Measurements from ENCODE around the gene BNIPL. TPM values are rescaled to one million over a fixed set of nuclear protein-coding genes. Genes with fewer than 3 reads are reported as not detected.

BNIPL gene
- polyA plus RNA-seq, 1 donor (not counting 4 experiments of a cell fraction or from before 2014, with no cell fraction given): 9.8 TPM

DNA sequence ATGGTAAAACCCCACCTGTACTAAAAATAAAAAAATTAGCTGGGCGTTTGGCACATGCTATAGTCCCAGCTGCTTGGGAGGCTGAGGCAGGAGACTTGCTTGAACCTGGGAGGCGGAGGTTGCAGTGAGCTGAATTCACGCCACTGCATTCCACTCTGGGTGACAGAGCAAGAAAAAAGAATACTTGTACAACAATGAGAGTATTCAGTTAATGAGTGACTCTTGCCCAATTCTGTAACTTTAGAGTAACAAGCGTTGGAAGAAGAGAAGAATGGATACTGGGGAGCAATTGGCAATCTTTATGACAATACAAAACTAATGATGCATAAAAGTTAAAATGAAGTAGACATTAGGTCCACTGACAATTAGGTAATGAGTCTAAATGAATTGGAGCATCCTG is 43.8 kb upstream of the BNIPL start:
- Histone ChIP-seq H3K79me2 (ENCODE audit: control insufficient read depth, insufficient read depth, low read length) (no peaks in the 10 kb centered on the region), H3K4me3 (ENCODE audit: control insufficient read depth in 2 of 3, extremely low read depth in 1 of 3, insufficient read depth in 2 of 3, low read depth in 1 of 3, low read length in 3 of 3) (no peak overlapping the region), H2AFZ (ENCODE audit: control insufficient read depth, low read length) (no peak overlapping the region), H3K27ac (ENCODE audit: control insufficient read depth, insufficient read depth, low read length) (no peak overlapping the region), H3K36me3 (ENCODE audit: control insufficient read depth in 2 of 2, extremely low read depth in 1 of 2, insufficient read depth in 2 of 2, low read length in 2 of 2) (no peaks in the 10 kb centered on the region), H3K9me3 (ENCODE audit: control insufficient read depth, low read depth, low read length) (no peaks in the 10 kb centered on the region), H4K20me1 (ENCODE audit: control insufficient read depth, extremely low read depth, insufficient read depth, low read length) (no peaks in the 10 kb centered on the region), H3K27me3 (ENCODE audit: control insufficient read depth, extremely low read depth, insufficient read depth, low read length) (no peaks in the 10 kb centered on the region), H3K4me1 (ENCODE audit: control insufficient read depth, extremely low read depth, insufficient read depth, low read length) (peaks cover 3% of the 10 kb centered on the region), H3K4me2 (ENCODE audit: control insufficient read depth, extremely low read depth, insufficient read depth, low read depth, low read length) (no peak overlapping the region), H3K9me1 (ENCODE audit: control insufficient read depth, extremely low read depth, insufficient read depth, low read length) (no peaks in the 10 kb centered on the region), H3K9ac (ENCODE audit: control insufficient read depth, extremely low read depth, insufficient read depth, low read length) (no peak overlapping the region)
- TF ChIP-seq, protein P1, sequence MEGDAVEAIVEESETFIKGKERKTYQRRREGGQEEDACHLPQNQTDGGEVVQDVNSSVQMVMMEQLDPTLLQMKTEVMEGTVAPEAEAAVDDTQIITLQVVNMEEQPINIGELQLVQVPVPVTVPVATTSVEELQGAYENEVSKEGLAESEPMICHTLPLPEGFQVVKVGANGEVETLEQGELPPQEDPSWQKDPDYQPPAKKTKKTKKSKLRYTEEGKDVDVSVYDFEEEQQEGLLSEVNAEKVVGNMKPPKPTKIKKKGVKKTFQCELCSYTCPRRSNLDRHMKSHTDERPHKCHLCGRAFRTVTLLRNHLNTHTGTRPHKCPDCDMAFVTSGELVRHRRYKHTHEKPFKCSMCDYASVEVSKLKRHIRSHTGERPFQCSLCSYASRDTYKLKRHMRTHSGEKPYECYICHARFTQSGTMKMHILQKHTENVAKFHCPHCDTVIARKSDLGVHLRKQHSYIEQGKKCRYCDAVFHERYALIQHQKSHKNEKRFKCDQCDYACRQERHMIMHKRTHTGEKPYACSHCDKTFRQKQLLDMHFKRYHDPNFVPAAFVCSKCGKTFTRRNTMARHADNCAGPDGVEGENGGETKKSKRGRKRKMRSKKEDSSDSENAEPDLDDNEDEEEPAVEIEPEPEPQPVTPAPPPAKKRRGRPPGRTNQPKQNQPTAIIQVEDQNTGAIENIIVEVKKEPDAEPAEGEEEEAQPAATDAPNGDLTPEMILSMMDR (optimal IDR thresholded peaks at IDR 0.05 in 1 of 3, IDR thresholded peaks at IDR 0.05 in 1 of 3, conservative IDR thresholded peaks at IDR 0.05 in 1 of 3; ENCODE audit: extremely low read depth in 1 of 3, insufficient read depth in 2 of 3, low read length in 3 of 3): no peak
- TF ChIP-seq EZH2 (IDR thresholded peaks at IDR 0.05; ENCODE audit: low read length): no peak
- FAIRE-seq (no peak), DNase-seq (ENCODE audit: low read depth, low spot score) (no peak)
- dilution Hi-C loops (cut with MboI; ENCODE audit: extremely low pct_ligation_motif_present, low sequenced_read_pairs): no loop called here

DNA sequence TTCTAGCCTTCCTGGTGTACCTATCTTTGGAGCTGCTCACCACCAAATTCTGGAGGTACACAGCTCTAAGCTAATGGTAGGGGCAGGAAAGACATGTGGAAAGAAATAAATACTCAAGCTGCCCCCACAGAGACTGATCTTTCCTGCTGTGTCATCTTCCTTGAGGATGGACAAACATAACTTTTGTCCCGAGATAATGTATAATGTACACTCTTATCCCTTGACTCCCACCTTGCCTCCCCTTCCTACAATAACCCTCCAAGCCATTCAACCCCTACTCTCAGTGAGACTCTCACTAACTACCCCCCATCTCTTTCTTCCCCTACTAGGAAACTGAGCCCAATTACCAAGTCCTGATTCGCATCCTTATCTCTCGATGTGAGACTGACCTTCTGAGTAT is 42.1 kb upstream of the BNIPL start:
- no peak for DNase-seq (ENCODE audit: low read depth, low spot score)
- Histone ChIP-seq H3K79me2 (ENCODE audit: control insufficient read depth, insufficient read depth, low read length) (no peaks in the 10 kb centered on the region), H3K4me2 (ENCODE audit: control insufficient read depth, extremely low read depth, insufficient read depth, low read depth, low read length) (no peak overlapping the region), H3K36me3 (ENCODE audit: control insufficient read depth in 2 of 2, extremely low read depth in 1 of 2, insufficient read depth in 2 of 2, low read length in 2 of 2) (peaks cover 0 to 2% of the 10 kb centered on the region in 2 experiments), H3K27me3 (ENCODE audit: control insufficient read depth, extremely low read depth, insufficient read depth, low read length) (no peaks in the 10 kb centered on the region), H3K27ac (ENCODE audit: control insufficient read depth, insufficient read depth, low read length) (no peak overlapping the region), H3K9ac (ENCODE audit: control insufficient read depth, extremely low read depth, insufficient read depth, low read length) (no peak overlapping the region), H3K9me3 (ENCODE audit: control insufficient read depth, low read depth, low read length) (no peaks in the 10 kb centered on the region), H3K9me1 (ENCODE audit: control insufficient read depth, extremely low read depth, insufficient read depth, low read length) (no peaks in the 10 kb centered on the region), H4K20me1 (ENCODE audit: control insufficient read depth, extremely low read depth, insufficient read depth, low read length) (no peaks in the 10 kb centered on the region), H3K4me1 (ENCODE audit: control insufficient read depth, extremely low read depth, insufficient read depth, low read length) (peaks cover 8% of the 10 kb centered on the region), H2AFZ (ENCODE audit: control insufficient read depth, low read length) (no peak overlapping the region), H3K4me3 (ENCODE audit: control insufficient read depth in 2 of 3, extremely low read depth in 1 of 3, insufficient read depth in 2 of 3, low read depth in 1 of 3, low read length in 3 of 3) (no peak overlapping the region)
- no peak for FAIRE-seq
- TF ChIP-seq, protein P1 (optimal IDR thresholded peaks at IDR 0.05 in 1 of 3, IDR thresholded peaks at IDR 0.05 in 1 of 3, conservative IDR thresholded peaks at IDR 0.05 in 1 of 3; ENCODE audit: extremely low read depth in 1 of 3, insufficient read depth in 2 of 3, low read length in 3 of 3): no peak
- no peak for TF ChIP-seq EZH2 (IDR thresholded peaks at IDR 0.05; ENCODE audit: low read length)
- dilution Hi-C loops (cut with MboI; ENCODE audit: extremely low pct_ligation_motif_present, low sequenced_read_pairs): no loop called here

All from keratinocyte (primary cell).